ENCODE data around the gene TLE1.
"Not testable (repeated sequence)": the region's sequence is repeated elsewhere in the genome, so short reads cannot be mapped to it uniquely, and the experiment has no call there.

Gene TLE1

DNA sequence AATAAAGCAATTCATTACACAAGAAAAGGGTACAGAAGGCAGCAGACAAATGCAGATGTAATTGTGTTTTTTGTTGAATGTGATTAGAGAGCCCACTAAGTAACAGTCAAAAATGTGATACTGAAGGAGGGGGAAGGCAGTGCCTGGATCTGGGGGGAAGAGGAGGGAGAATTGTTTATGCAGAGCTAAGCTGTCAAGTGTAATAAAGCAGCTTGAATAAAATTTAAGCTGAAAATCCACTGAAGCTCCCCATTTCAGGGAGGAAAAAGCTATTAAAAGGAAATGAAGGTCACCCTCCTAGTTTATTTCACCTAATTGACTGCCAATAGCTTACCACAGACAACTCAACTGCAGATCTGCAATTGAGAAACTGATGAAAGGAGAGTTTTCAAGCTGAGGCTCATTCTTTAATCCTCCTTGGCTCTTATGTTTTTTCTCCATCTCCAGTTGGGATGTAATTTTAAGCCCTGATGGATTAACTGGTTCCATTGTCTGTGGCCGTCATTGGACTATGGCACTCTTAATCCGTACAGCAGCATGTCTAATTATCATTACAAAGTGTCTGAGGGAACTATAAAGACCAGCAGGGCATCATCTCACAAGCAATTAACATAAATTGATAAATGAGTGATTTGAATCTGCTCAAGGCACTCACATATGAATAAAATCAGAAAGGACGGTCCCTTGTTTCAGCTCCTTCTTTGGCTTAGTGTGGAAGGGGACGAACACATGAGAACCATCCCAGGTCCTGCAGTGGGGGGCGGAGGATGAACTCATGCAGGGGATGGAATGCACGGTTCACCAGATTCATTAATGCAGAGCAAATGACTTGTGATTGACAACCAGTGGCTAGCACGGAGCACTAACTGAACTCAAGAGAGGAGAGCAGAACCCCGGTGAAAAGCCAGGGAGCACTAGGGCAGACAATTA lies 38.5 kb downstream of the TLE1 start:
- no peak overlapping the region for H3K4me3 Mint-ChIP-seq
- no peaks in the 10 kb centered on the region for H3K9me3 Mint-ChIP-seq
- H3K27ac Mint-ChIP-seq, result no peak overlapping the region
- no peaks in the 10 kb centered on the region for H3K36me3 Mint-ChIP-seq
- H3K4me1 Mint-ChIP-seq, result no peaks in the 10 kb centered on the region
- CTCF ChIA-PET, result no interaction called here
- no peak for DNase-seq
- H3K27me3 Mint-ChIP-seq, result no peaks in the 10 kb centered on the region

DNA sequence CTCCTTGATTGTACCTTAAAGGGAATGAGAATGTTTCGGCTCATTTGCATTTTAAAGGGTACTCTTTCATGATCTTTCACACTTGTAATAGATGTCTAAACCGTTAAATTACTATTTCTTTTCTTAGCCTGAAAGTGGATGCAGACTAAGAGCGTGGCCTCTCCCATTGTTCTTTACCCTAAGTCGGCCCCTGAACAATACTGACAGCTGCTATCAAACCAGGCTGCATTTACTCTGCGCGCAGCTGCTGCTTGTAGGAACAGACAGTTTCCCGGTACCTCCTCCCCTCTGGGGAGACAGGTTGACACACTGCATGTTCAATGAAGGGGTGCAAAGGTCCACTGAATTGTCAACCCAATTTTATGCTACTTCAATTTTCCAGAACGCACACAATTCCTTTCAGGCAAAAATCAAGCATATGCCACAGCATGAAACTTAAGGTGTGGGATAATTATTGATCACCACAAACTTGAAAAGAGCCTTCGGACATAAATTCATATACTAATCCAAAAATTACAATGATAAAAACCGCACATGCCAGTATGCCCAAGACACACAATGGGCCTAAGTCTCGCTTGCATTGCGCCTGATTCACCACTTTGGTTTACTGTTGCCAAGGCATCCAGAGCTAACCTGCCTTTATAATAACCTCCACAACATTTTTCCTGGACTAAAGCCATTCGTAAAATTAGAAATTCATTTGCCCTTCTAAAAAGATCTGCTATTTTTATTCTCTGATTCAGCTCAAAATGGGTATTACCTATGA lies 39.7 kb downstream of the TLE1 start:
- no peaks in the 10 kb centered on the region for H3K9me3 Mint-ChIP-seq
- no peak overlapping the region for H3K4me3 Mint-ChIP-seq
- H3K36me3 Mint-ChIP-seq, result no peaks in the 10 kb centered on the region
- no peaks in the 10 kb centered on the region for H3K4me1 Mint-ChIP-seq
- no peak overlapping the region for H3K27ac Mint-ChIP-seq
- no peaks in the 10 kb centered on the region for H3K27me3 Mint-ChIP-seq
- CTCF ChIA-PET, result no interaction called here
- DNase-seq, result no peak

DNA sequence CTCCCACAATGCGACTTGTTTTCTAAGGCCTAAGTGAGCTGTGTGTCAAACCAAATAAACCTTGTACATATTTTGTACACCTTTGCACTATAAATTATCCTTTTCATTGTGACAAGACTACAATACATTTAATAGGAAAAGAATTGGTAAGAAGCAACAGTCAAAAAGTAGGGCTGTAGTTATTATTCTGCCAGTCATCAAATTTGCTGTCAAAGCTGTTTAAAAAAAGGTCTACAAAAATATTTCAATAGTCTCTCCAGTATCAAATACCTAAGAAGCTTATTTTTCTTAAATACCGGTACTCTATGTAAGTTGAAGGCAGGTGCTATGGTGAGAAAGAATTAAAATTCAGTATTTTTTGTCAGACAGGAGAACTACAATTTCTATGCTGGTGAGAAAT lies 40.5 kb downstream of the TLE1 start:
- no peak overlapping the region for H3K4me3 Mint-ChIP-seq
- no peaks in the 10 kb centered on the region for H3K36me3 Mint-ChIP-seq
- H3K9me3 Mint-ChIP-seq, result no peaks in the 10 kb centered on the region
- H3K27me3 Mint-ChIP-seq, result no peaks in the 10 kb centered on the region
- no peaks in the 10 kb centered on the region for H3K4me1 Mint-ChIP-seq
- CTCF ChIA-PET, result no interaction called here
- DNase-seq, result no peak
- H3K27ac Mint-ChIP-seq, result no peak overlapping the region

DNA sequence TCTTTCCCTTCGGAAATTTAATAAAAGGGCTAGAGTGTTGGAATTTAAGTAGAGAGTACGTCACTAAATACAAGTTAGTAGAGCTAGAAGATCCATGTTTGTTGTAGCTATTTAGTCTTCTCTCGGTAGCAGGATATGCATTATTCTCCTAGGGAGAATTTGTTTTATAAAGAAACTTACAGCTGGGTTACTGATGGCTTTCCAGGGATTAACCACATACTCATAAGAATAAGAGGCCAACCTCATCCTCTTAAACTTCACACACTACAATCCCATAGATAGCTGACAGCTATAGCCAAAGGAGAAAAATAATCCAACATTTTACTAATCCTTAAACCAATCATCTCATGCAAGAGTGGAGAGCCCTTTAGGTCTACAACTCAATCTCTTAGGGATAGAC lies 43.0 kb downstream of the TLE1 start:
- Mint-ChIP-seq H3K27me3 (no peaks in the 10 kb centered on the region), H3K4me3 (no peak overlapping the region), H3K36me3 (no peaks in the 10 kb centered on the region), H3K4me1 (no peaks in the 10 kb centered on the region), H3K27ac (no peak overlapping the region), H3K9me3 (no peaks in the 10 kb centered on the region)
- CTCF ChIA-PET, result no interaction called here
- no peak for DNase-seq

DNA sequence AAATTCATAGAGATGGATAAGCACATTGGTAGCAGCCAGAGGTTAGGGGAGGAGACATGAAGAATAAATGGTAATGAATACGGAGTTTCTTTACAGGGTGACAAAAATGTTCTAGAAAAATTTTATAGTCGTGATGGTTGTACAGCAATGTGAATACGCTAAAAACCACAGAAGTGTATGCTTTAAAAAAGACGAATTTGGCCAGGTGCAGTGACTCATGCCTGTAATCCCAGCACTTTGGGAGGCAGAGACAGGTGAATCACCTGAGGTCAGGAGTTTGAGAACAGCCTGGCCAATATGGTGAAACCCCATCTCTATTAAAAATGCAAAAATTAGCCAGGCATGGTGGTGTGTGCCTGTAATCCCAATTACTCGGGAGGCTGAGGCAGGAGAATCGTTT lies 44.8 kb downstream of the TLE1 start:
- H3K9me3 Mint-ChIP-seq, H3K4me3 Mint-ChIP-seq, H3K27ac Mint-ChIP-seq, H3K27me3 Mint-ChIP-seq, DNase-seq, H3K36me3 Mint-ChIP-seq, H3K4me1 Mint-ChIP-seq, CTCF ChIA-PET: not testable (repeated sequence)

DNA sequence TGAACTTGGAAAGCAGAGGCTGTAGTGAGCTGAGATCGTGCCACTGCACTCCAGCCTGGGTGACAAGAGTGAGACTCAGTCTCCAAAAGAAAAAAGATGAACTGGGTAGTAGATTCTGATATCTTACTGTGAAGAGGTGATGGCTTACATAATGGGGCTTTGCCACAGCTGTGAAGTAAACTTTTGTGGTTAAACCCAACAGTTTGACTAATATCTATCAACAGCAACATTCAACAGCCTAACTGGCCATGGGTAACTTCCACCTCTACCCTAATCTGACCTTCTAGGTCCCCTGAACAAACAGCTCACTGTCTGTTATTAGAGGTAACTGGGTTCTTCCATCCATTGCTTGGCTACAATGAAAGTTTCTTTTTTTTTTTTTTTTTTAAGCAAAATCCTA lies 52.1 kb downstream of the TLE1 start:
- no peaks in the 10 kb centered on the region for H3K4me1 Mint-ChIP-seq
- no peak overlapping the region for H3K4me3 Mint-ChIP-seq
- DNase-seq, result no peak
- CTCF ChIA-PET, result no interaction called here
- no peaks in the 10 kb centered on the region for H3K36me3 Mint-ChIP-seq
- no peaks in the 10 kb centered on the region for H3K27me3 Mint-ChIP-seq
- no peaks in the 10 kb centered on the region for H3K9me3 Mint-ChIP-seq
- no peak overlapping the region for H3K27ac Mint-ChIP-seq

DNA sequence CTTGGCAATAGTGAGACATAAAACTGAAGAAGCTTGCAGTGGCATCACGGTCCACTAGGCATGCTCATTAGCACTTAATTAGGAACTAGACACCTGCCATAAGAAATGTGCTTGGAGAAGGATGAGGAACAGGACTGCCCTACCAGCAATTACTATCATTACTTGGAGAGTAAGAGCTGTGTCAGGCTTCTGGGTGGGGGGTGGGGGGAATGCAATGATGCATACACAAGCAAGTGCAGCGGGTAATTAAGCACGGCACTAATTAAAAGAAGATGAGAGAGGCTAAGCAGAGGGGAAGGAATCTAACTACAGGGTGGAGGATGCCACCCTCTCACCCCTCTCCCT lies 53.1 kb downstream of the TLE1 start:
- H3K9me3 Mint-ChIP-seq, result no peaks in the 10 kb centered on the region
- H3K4me3 Mint-ChIP-seq, result no peak overlapping the region
- DNase-seq, result no peak
- no peaks in the 10 kb centered on the region for H3K36me3 Mint-ChIP-seq
- H3K27me3 Mint-ChIP-seq, result no peaks in the 10 kb centered on the region
- no peaks in the 10 kb centered on the region for H3K4me1 Mint-ChIP-seq
- CTCF ChIA-PET, result no interaction called here
- no peak overlapping the region for H3K27ac Mint-ChIP-seq

DNA sequence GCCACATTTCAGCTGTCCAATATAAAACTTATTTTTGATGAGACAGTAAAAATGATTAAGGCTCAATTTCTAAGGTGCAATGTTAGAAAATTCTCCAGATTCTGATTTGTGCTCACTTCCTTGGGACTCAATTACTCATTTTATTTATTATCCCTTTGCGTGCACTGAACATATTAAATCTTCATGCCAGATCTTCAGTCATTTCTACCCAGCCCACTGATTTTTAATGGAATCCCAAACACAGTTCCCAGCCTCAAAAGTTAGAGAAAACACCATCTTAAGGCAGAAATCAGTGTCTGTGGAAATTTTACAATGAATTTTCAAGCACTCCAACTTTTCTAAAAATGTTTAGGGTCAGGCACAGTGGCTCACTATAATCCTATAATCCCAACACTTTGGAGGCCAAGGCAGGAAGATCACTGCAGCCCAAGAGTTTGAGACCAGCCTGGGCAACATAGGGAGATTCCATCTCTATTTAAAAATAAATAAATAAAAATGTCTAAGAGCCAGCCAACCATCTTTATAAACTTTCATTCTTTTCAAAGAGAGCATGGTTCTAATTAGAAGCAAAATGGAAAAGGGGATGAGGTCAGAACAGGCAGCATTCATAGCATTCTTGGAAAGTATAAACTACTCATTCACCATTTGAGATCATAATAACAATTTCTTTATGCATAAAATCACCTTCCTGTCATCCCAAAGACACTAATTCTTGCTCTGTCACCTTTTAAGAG lies 53.7 kb downstream of the TLE1 start:
- CTCF ChIA-PET, result no interaction called here
- Mint-ChIP-seq H3K4me3 (no peak overlapping the region), H3K36me3 (no peaks in the 10 kb centered on the region), H3K4me1 (no peaks in the 10 kb centered on the region), H3K27ac (no peak overlapping the region), H3K27me3 (no peaks in the 10 kb centered on the region), H3K9me3 (no peaks in the 10 kb centered on the region)
- no peak for DNase-seq

DNA sequence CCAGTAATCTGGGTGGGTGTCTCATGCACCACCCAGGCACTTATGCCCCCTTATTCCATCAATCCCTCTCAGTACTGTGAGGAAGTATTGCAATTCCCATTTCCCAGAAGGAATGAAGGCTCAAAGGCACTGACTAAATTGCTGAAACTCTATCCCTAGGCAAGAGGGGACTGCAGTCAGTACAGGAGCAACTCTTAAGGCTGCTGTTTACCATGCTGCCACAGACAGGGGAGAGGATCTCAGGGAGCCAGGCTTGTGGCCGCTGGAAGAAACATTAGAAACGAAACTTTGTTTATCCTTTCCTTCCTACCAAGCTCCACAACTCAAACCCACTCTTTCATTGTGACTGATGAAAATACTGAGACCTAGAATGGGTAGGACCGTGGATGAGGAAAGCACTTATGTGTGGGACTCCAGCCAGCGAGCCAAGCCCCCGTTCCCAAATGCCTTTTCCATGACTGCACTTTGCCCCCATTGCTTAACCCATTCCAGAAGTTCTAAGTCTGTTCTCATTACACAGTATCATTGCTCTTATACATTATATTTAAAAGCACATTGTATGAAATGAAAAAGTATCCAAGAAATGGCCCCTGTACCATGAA lies 54.3 kb downstream of the TLE1 start:
- no peak overlapping the region for H3K27ac Mint-ChIP-seq
- no peak for DNase-seq
- H3K36me3 Mint-ChIP-seq, result no peaks in the 10 kb centered on the region
- H3K4me3 Mint-ChIP-seq, result no peak overlapping the region
- CTCF ChIA-PET, result no interaction called here
- H3K4me1 Mint-ChIP-seq, result no peaks in the 10 kb centered on the region
- no peaks in the 10 kb centered on the region for H3K9me3 Mint-ChIP-seq
- H3K27me3 Mint-ChIP-seq, result no peaks in the 10 kb centered on the region

DNA sequence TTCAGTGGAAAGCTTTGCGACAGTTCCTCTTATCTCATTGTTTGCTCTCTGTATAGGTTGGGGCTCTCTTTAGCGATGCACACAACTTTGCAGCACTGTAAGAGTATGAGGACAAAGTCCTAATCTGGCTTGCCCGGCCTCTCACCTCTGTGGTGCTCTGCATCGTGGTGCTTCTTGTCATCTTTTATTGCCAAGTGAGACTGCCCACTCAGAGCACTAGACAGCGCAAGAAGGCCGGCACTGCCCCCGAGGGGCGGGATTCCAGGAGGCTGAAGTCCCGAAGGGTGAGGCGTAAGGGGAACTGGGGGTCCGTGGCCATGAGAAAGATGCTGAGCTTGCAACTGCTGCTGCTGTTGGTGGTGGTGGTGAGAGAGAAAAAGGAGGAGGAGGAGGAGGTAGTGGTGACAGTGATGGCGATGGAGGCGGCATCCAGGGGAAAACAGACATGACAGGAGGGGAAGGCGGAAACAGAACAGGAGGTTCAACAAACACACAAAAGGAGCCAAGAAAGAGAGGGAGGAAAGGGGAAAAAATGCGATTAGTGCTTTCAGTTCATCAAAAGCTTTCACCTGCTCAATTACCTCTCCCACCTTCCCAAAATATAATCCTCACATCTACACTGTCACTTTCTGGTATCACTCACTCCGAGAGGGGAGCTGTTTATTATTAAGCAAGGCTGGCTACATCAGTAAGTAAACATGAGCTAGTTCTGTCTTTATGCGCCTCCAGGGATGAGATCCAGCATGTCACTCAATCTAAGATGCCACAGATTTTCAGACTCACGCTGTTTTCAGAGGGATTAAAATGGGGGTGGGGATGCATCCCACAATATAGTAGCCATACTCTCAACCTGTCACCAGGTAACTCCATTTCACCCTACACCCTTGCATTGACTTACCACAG lies 55.1 kb downstream of the TLE1 start:
- Mint-ChIP-seq H3K27me3 (no peaks in the 10 kb centered on the region), H3K36me3 (no peaks in the 10 kb centered on the region), H3K4me1 (no peaks in the 10 kb centered on the region), H3K9me3 (no peaks in the 10 kb centered on the region), H3K4me3 (no peak overlapping the region), H3K27ac (no peak overlapping the region)
- no peak for DNase-seq
- CTCF ChIA-PET, result no interaction called here

DNA sequence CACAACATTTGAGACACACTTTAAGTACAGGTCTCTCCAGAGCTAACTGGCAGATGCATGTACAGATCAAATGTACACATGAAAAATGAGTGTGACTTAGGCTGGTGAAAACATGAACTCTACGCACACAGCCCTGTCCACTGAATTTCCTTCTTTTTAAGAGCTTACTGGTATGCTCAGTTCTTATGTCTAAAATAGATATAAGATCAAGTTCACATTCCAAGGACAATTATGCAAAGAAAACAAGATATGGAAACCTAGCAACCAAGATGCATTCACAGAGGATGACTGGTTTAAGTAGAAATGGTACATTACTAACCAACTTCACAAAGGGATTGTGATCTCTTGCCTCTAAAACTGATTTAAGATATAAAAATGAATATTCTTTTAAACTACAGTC lies 56.7 kb downstream of the TLE1 start:
- no peak for DNase-seq
- Mint-ChIP-seq H3K27me3 (no peaks in the 10 kb centered on the region), H3K4me3 (no peak overlapping the region), H3K27ac (no peak overlapping the region), H3K4me1 (no peaks in the 10 kb centered on the region), H3K36me3 (no peaks in the 10 kb centered on the region), H3K9me3 (no peaks in the 10 kb centered on the region)
- CTCF ChIA-PET, result interaction anchor here (0.7 kb wide), 1 partner anchor 48 kb away, joined by 3 read pairs; no protein-coding TSS in a partner anchor

DNA sequence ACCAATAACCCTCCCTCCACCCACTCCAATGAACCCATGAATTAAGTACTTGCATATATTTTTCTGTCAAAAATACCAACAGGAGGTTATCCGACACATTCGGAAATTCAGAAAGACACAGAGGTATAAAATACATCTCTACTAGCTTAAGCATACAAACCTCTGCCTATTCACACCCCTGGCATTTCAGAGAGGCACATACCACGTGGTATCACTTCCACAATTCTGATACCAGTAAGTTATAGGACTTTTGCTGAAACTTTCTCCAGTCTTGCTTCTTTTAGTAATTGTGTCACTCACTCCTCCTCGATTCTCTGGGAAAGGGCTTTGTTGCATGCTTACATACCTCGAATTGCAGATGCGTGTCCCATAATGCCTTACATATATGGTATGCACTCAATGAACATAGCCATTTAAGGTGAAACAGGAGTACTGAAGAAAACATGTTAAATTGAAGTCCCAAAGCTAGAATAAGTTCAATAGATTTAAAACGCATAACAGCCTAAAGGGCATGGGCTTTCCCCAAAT lies 58.1 kb downstream of the TLE1 start:
- H3K27me3 Mint-ChIP-seq, result no peaks in the 10 kb centered on the region
- DNase-seq, result no peak
- CTCF ChIA-PET, result no interaction called here
- H3K4me3 Mint-ChIP-seq, result no peak overlapping the region
- H3K36me3 Mint-ChIP-seq, result no peaks in the 10 kb centered on the region
- H3K4me1 Mint-ChIP-seq, result no peaks in the 10 kb centered on the region
- no peak overlapping the region for H3K27ac Mint-ChIP-seq
- no peaks in the 10 kb centered on the region for H3K9me3 Mint-ChIP-seq

DNA sequence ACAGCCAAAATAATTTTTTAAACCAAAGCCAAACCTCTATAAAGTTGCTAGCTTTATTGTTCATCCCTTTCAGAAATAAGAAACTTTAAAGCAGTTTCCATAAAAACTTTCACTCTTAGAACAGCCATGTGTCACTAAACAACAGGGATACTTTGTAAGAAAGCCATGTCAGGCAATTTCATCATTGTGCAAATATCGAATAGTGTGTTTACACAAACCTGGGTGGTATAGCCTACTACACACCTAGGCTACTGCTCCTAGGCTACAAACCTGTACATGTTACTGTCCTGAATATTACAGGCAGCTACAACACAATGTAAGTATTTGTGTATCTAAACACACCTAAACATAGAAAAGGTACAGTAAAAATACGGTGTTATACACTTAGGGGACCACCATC lies 59.9 kb downstream of the TLE1 start:
- DNase-seq, result no peak
- Mint-ChIP-seq H3K4me1 (no peaks in the 10 kb centered on the region), H3K36me3 (no peaks in the 10 kb centered on the region), H3K27me3 (no peaks in the 10 kb centered on the region), H3K4me3 (no peak overlapping the region), H3K27ac (no peak overlapping the region), H3K9me3 (no peaks in the 10 kb centered on the region)
- CTCF ChIA-PET, result no interaction called here

Data from activated naive CD4-positive, alpha-beta T cell treated with anti-CD3 and anti-CD28 coated beads, Interleukin-2, amount 10 ng/mL, durations not matched to agents 7 days and 5 days (primary cell).